T1000 (cell line): ENCODE data around the gene CCSER1.
"Not testable (repeated sequence)": the region's sequence is repeated elsewhere in the genome, so short reads cannot be mapped to it uniquely, and the experiment has no call there.

ENCODE experiments used
- DNase-seq: peaks from one replicate; lab custom pipeline; 2025; ENCODE audit warnings: mixed read lengths; lab: John Stamatoyannopoulos, UW

The CCSER1 gene

DNA sequence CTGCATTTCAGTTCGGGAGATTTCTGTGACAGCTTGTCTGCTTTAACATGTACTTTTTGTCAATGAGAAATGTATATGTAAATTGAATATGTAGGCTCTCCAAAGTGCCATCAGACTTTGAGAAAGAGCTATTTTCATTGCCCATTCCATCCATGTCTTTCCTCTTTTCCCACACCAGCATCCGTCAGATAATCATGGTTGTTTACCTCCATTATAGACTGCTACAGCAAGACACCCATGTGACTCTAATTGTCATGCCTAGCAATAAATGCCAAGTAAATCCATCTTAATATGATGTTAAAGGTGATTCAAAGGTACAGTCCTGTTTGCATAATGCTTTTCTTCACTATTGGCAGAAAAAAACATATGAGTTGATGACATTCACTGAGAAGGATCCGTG is 1157.3 kb downstream of the CCSER1 start:
- no peak for DNase-seq

- no peak for DNase-seq
These were observed 1158.3 kb downstream of the CCSER1 start for GRCh38 chr4:91285487-91285886.

DNA sequence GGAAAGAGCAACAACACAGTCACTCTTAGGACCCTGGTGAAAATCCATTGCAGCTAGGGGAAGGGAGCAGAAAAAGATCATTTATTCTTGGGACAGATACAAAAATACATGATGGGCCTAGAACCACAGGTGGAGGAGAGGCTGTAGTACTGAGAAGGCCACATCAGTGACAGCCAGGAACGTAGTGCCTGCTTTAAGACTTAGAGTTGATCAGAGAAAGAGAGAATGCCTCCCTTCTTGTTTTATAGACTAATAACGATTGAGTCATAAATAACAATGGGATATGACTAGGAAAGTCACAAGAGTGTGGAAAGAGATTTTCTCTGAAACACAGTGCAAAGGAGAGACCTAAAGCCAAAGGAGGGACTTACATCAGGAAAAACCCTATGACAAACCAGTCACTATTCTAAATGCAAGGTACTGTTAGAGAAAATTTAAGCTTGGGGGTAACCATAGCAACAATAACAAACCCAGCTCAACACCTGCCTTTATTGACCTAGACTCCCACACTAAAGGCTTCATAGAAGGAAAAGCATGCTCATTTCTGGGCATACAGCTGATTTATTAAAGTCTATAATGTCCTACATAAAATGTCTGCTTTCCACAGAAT is 1161.6 kb downstream of the CCSER1 start:
- DNase-seq: no peak

GRCh38 chr4:91298156-91298700 is 1171.0 kb downstream of the CCSER1 start:
- no peak for DNase-seq

DNA sequence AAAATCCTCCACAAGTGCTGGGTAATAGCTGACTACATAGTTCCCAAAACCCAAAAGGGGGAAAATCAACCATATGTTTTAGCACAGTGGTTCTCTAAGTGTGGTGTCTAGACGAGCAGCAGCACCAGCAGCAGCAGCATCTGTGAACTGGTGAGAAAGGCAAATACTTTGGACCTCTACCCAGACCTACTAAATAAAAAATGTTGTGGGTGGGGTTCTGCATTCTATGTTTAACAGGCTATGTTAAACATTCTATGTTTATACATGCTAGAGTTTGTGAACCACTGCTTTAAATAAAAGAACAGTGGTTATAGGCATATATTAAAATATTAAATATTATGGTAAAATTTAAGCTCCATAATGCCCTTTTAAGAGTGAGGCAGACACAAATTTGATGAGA is 1171.6 kb downstream of the CCSER1 start:
- DNase-seq: no peak

DNA sequence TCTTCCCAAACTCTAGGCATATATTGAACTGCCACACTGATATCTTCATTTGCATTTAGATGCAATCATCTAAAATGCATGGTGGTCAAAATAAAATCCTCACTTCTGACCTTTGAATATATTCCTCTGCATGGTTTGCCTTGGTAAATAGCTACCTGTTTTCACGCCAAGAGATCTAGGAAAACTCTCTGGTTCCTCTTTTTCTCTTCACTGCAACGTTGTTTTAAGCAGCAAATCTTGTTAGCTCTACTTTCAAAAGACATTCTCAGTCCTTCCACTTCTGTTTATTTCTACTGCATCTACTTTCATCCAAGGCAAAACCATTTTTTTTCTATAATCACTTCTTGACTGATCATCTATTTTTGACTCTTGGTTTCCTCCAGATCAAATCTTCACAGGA is 1174.9 kb downstream of the CCSER1 start:
- no peak for DNase-seq

- DNase-seq: no peak
These were observed 1177.1 kb downstream of the CCSER1 start for GRCh38 chr4:91304292-91304691.

DNA sequence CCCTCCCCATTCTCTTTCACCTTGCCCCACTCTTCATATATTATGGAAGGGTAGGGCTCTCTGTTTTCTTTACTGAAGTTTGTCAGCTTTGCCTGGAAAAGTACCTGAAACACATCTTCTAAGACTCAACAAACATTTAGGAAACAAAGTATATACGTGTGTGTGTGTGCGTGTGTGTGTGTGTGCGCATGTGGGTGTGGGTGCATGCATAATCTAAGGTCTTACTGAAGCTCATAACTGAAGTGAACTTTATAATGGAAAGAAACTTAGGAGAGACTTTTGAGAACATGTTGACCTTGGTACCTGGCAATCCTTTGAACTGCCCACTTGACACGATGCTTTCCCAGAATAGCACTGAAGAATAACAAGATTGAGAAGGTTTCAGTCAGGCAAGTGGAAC is 1190.2 kb downstream of the CCSER1 start:
- no peak for DNase-seq

DNA sequence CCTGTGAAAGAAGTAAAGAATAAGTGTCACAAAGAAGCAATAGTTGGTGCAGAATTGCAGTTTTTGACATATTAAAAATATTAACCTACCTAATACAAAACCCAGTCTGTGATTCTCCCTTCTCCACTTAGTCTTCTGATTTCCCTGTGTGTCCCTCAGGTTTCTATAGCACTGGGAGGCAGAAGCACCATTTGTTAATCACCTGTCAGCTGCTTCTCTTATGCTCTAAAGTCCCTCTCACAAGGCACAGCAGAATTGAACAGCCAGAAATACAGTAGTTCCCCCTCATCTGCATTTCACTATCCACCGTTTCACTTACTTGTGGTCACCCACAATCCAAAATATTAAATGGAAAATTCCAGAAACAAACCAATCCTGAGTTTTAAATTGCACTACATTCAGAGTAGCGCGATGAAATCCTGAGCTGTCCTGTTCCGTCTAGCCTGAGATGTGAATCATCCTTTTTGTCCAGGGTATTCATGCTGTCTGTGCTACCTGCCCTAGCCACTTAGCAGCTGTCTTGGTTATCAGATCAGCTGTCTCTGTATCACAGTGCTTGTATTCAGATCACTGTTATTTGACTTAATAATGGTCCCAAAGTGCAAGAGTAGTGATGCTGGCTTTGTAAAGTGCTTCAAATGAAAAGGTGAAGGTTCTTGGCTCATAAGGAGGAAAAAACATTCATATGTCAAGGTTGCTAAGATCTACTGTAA is 1192.5 kb downstream of the CCSER1 start:
- DNase-seq: no peak

DNA sequence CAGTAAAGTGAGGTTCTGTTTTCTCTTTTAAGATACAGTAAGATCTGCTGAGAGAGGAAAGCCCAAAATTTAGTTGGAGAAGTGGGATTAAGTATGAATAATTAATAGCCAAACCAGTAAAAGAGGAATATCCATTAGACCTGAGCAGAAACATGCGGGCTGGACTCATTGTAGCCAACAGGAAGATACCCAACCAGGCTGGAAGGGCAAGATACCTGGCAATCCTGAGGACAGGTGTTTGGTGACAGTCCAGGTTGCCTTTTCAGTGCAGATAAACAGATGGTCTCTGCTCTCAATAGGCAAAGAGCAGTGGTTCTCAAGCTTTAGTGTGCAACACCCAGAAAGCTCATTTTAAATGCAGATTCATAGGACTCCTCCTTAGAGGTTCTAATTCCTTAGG is 1195.8 kb downstream of the CCSER1 start:
- DNase-seq: no peak

GRCh38 chr4:91325495-91325894 is 1198.3 kb downstream of the CCSER1 start:
- no peak for DNase-seq

GRCh38 chr4:91326167-91326566 is 1199.0 kb downstream of the CCSER1 start:
- not testable (repeated sequence) for DNase-seq

DNA sequence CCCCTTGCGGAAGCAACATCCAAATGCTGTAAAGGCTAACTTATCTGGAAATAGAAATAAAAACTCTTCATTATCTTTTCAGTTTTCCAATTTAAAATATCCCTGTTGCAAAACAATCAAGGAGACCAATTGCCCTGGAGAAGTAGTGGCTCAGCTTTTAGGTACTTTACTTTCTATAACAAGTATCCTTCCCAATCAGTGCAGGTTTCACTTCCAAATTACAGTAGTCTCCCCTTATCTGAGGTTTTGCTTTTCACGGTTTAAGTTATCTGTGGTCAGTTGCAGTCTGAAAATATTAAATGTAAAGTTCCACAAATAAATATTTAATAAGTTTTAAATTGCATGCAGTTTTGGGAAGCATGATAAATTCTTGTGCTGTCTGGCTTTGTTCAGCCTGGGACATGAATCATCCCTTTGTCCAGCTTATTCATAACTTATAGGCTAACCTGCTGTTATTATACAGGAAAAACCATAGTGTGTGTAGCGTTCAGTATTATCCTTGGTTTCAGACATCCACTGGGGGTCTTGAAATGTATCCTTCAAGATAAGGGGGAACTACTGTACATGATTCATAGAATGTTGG is 1203.5 kb downstream of the CCSER1 start:
- no peak for DNase-seq

DNA sequence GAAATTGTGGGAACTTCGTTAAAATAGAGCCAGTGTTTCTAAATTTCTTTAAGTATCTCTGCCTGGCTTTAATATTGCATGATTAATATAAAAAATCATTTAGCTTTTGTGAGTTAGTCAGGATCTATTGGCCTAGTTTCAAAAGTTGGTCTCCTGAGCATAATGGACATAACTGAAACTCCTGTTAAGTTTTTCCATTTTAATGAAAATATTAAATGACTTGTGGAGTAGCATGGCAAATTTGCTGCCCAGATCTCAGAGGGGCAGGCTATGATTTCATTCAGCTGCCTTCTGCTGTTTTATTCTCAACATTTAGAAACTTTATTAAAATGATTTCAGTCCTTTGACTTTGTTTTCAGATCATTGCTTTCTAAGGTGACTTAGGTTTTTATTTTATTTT is 1213.6 kb downstream of the CCSER1 start:
- DNase-seq: no peak

DNA sequence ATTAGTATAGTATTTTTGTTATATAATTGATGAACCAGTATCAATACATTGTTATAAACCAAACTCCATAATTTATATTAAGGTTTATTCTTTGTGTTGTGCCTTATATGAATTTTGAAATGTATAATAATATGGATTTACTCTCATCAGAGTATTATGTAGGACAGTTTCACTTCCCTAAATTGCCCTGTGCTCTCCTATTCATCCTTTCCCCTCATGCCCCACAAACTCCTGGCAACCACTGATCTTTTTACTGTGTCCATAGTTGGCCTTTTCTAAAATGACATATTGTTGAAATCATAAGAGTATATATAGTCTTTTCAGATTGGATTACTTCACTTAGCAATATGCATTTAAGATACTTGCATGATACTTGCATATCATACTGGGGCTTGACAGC is 1218.4 kb downstream of the CCSER1 start:
- no peak for DNase-seq

- DNase-seq: not testable (repeated sequence)
These were observed 1229.3 kb downstream of the CCSER1 start for GRCh38 chr4:91356496-91356895.

- DNase-seq: not testable (repeated sequence)
These were observed 1230.8 kb downstream of the CCSER1 start for GRCh38 chr4:91358016-91358415.

DNA sequence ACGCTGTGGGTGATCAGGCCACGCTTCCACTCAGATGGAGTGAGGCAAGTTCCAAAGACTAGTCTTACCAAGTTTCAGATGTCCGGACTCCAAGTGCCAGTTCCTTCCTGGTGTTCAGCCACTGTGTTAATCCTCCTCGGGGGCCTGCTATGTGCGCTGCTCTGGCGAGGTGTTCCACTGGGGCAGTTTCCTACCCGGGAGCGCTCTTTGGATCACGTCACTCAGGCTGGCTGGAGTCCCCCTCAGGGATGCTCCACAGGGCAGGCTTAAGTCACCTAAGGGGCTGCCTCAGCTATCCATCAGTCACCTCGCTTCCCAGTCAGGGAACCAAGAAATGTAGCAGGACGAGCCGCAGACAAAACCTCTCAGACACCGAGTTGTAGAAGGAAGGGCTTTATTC is 1231.4 kb downstream of the CCSER1 start:
- not testable (repeated sequence) for DNase-seq

DNA sequence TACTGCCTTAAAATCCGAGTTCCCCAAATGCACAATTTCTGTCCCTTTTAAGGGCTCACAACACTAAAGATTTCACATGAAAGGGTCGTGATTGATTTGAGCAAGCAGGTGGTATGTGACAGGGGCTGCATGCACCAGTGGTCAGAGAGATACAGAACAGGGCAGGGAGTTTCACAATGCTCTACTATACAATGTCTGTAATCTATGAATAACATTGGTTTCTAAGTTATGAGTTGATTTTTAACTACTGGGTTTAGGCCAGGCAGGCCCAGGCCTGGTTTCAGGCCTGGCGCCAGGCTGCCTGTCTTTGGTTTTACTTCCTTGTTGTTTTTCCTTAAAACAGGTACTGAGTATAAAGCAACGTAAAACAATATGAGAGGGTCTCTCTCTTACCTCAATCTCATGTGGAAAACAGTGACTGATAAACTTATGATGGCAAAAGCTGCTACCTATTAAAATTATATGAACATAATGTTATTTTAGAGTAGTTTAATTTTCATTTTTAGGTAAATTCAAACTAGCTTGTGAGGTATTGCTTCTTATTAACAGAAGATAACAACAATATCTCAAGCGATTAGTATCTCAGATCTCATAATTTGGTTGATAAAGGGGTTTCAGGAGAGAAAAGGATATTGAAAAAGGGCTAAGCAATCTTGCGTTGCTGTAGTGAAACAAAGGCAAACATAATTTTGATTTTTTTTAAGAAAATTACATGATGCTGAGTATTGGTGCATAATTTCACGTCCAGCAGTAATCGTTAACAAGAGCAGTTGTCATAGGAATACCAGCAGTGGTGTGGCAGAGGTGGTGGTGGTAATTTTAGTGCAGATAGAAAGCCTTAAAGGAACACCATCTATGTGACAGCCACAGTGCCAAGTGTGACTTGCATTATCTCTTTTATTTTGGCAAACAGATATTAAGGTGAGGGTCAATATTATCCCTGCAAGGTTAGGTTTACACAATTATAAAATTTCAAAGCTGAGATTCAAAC is 1232.1 kb downstream of the CCSER1 start:
- DNase-seq: no peak

DNA sequence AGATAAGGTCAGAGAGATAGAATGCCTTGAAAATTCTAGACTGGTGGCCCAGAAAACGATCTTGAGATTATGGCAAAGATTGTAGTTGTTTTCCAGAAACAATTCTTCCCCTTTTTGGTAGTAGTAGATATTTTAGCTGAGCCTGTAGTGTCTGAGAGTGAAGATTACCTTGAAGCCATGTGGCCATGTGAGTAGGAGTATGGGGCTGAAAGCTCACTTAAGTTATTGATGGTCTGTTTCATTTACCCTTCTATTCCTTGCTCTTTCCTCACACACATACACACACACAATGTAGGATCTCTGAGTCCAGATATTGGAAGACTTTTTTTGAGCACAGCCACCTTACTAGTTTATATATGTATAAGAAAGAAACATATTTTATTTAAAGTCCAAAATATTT is 1234.9 kb downstream of the CCSER1 start:
- DNase-seq: no peak

GRCh38 chr4:91366554-91366953 is 1239.4 kb downstream of the CCSER1 start:
- no peak for DNase-seq

DNA sequence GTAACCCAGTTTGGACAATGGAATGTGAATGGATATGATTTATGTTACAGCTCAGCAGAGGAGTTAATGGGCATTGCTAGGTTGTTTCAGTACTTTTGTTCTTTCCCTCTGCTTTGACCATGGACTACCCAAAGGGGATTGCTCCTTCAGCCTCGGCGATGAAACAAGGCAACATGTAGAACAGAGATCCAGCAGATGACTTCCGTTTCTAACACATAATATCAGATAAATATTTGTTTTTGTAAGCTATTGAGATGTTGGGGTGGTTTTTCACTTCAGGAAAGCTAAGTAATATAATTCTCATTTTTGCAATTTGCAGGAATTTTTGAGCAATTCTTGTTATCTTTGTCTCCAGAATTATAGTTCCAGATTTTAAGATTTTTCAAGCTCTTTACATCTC is 1241.9 kb downstream of the CCSER1 start:
- no peak for DNase-seq
